Parathyroid adenoma (tissue), 2 donors: ENCODE data around the gene B9D2.
A peak's percentile ranks its signal among the peaks of the same experiment; 100 is the strongest.

Experiments used
- H2AFZ ChIP-seq: fragments of 300-600 bp; sonication (generic); one replicate; pipeline ENCODE4 v1.7.0; 2017; ENCODE audit warnings: antibody characterized with exemption, mild to moderate bottlenecking
- H3K27ac ChIP-seq: fragments of 300-600 bp; sonication (generic); one replicate; pipeline ENCODE4 v1.7.0; 2017
- H3K27me3 ChIP-seq: fragments of 300-600 bp; sonication (generic); one replicate; pipeline ENCODE4 v1.7.0; 2017; ENCODE audit warnings: low read length; ENCODE audit not compliant: control insufficient read depth, insufficient read depth
- H3K36me3 ChIP-seq: fragments of 300-600 bp; sonication (generic); one replicate; pipeline ENCODE4 v1.7.0; 2017; ENCODE audit warnings: low read length; ENCODE audit not compliant: control insufficient read depth, insufficient read depth
- H3K4me1 ChIP-seq: fragments of 300-600 bp; sonication (generic); one replicate; pipeline ENCODE4 v1.7.0; 2017; ENCODE audit warnings: control low read depth
- H3K4me2 ChIP-seq: fragments of 300-600 bp; sonication (generic); one replicate; pipeline ENCODE4 v1.7.0; 2017; ENCODE audit warnings: low read length
- H3K4me3 ChIP-seq: fragments of 300-600 bp; sonication (generic); one replicate; pipeline ENCODE4 v1.7.0; 2017; ENCODE audit warnings: low read depth, low read length
- H3K79me2 ChIP-seq: fragments of 300-600 bp; sonication (generic); one replicate; pipeline ENCODE4 v1.7.0; 2017; ENCODE audit warnings: control low read depth
- H3K9ac ChIP-seq: fragments of 300-600 bp; sonication (generic); one replicate; pipeline ENCODE4 v1.7.0; 2017; ENCODE audit warnings: mild to moderate bottlenecking
- H3K9me3 ChIP-seq: fragments of 300-600 bp; sonication (generic); one replicate; pipeline ENCODE4 v1.7.0; 2017; ENCODE audit warnings: low read length; ENCODE audit not compliant: control insufficient read depth
- TF ChIP-seq, protein P1 (sequence below): fragments of 300-600 bp; sonication (generic); IDR thresholded peaks from one replicate; pipeline ENCODE4 v1.7.0; 2017; ENCODE audit warnings: antibody characterized with exemption, mild to moderate bottlenecking
- donor health status: primary hyperparathyroidism.

The B9D2 gene

DNA sequence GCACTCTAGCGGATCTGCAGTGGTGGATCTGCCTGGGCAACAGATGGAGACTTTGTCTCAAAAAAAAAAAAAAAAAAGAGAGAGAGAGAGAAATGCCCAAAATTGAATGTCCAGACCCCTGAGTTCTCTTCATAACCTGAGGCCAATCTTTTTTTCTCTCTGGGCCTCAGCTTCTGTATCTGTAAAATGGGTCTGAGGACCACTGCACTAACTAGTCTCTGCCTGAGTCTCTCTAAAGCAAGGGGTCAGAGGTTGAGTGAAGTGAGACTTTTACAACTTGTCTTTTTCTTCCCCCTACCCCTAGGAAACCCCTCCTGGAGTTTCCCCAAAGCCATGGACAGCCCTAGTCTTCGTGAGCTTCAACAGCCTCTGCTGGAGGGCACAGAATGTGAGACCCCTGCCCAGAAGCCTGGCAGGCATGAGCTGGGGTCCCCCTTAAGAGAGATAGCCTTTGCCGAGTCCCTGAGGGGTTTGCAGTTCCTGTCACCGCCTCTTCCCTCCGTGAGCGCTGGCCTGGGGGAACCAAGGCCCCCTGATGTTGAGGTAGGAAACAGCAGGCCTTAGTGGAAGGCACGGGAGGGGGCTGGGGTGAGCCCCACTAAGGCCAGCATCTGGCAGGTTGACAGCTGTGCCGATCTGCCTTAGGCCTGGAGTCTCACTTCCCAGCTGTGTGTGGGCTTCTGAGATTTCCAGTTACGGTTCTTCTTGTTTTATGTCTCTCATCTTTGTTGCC is 14.2 kb upstream of the B9D2 start:
- no peak overlapping the region for H3K27ac ChIP-seq
- H3K4me1 ChIP-seq = peaks cover 10% of the 10 kb centered on the region
- H3K4me2 ChIP-seq = no peak overlapping the region

DNA sequence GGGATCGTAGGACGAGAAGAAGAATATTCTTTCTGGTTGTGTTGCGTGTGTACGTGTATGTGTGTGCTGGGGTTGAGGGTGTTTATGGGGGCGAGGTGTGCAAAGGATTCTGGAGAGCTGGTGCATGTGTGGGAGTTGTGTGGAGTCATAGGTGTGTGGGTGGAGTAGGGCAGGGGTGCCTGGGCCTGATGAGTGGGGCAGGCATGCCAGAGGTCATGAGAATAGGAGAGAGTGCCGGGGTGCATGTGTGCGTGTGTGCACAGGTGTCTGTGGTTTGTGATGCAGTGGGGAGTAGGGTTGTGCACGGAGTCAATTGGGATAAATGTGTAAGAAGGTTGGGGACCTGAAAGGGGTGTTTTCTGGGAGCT is 13.0 kb upstream of the B9D2 start:
- Histone ChIP-seq H3K9me3 (no peaks in the 10 kb centered on the region), H3K4me1 (peaks cover 10% of the 10 kb centered on the region), H3K4me2 (no peak overlapping the region), H2AFZ (peak overlapping the region; percentile 81), H3K27me3 (no peaks in the 10 kb centered on the region), H3K27ac (no peak overlapping the region), H3K36me3 (no peaks in the 10 kb centered on the region), H3K79me2 (no peaks in the 10 kb centered on the region), H3K9ac (no peak overlapping the region), H3K4me3 (peak overlapping the region; percentile 3)
- TF ChIP-seq, protein P1, sequence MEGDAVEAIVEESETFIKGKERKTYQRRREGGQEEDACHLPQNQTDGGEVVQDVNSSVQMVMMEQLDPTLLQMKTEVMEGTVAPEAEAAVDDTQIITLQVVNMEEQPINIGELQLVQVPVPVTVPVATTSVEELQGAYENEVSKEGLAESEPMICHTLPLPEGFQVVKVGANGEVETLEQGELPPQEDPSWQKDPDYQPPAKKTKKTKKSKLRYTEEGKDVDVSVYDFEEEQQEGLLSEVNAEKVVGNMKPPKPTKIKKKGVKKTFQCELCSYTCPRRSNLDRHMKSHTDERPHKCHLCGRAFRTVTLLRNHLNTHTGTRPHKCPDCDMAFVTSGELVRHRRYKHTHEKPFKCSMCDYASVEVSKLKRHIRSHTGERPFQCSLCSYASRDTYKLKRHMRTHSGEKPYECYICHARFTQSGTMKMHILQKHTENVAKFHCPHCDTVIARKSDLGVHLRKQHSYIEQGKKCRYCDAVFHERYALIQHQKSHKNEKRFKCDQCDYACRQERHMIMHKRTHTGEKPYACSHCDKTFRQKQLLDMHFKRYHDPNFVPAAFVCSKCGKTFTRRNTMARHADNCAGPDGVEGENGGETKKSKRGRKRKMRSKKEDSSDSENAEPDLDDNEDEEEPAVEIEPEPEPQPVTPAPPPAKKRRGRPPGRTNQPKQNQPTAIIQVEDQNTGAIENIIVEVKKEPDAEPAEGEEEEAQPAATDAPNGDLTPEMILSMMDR = no peak

More for the DNA sequence above, 14.2 kb upstream of the B9D2 start:
- Histone ChIP-seq H3K79me2 (no peaks in the 10 kb centered on the region), H2AFZ (no peak overlapping the region), H3K36me3 (no peaks in the 10 kb centered on the region), H3K27me3 (no peaks in the 10 kb centered on the region), H3K9ac (no peak overlapping the region), H3K4me3 (no peak overlapping the region), H3K9me3 (no peaks in the 10 kb centered on the region)
- TF ChIP-seq, protein P1 = no peak

DNA sequence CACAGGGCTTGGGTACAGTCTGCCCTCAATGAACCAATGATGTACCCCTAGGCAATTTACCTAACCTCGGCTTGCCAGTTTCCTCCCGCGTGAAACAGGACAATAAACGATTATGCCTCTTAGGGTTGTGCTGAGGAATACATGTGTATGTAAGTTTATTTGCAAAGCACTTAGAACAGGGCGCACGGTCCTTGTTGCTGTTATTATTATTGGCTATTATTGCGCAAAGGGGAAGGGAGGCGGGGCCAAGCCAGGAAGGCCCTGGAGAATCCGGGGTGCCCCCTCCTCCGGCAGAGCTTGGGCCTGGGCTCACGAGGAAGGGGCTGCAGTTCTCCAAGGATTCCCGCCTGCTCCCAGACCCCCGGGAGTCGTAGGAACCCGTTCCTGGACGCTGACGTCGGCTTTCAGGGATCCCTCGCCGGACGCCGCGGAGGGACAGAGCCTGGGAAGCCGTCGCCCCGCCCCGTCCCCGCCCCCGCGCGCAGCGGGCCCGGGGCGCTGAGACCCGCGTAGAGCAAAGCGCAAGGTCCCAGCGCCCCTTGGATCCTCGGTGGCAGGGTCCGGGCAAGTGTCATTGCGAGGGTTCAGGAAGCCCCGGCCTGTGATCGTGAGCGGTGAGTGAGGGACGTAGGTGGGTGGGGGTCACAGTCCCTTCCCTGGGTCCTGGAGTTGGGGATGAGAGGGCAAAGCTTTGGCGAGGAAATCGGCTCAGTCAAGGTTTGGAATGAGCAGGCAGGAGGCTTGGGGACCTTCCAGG is 12.5 kb upstream of the B9D2 start, which contains the start of gene TMEM91:
Gene TMEM91, plus strand, starts transcription at position 293 of the 757 bp plus-strand sequence. CDS start 1,777 bp downstream, outside the sequence.
- Histone ChIP-seq H3K79me2 (peaks cover 4% of the 10 kb centered on the region), H3K36me3 (no peaks in the 10 kb centered on the region), H3K4me2 (peak within 1 kb of the TSS; percentile 48), H3K4me3 (peak within 1 kb of the TSS; percentile 9), H2AFZ (peak within 1 kb of the TSS; percentile 81), H3K9ac (no peak within 1 kb of the TSS), H3K27me3 (no peaks in the 10 kb centered on the region), H3K9me3 (no peaks in the 10 kb centered on the region), H3K4me1 (peaks cover 10% of the 10 kb centered on the region), H3K27ac (no peak within 1 kb of the TSS)
- TF ChIP-seq, protein P1 = no peak

DNA sequence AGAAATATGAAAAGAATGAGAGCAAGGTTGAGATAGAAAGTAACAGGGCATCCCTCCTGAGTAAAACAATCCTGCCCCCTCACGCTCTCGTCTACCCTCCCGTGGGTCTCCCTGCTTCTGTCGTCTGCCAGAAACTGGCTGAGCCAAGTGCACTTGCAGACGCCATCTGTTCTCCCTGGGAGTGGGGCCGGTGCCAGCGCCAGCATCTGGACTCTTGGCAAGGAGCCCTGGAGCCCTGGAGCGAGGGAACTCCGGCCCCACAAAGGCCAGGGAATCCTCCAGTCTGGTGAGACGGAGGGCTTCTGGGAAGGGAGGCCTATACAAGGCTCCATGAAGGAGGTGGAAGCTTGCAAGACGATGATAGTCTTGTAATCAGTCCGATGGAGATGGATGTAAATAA is 10.0 kb upstream of the B9D2 start:
- Histone ChIP-seq H3K36me3 (no peaks in the 10 kb centered on the region), H3K27ac (peak overlapping the region; percentile 42), H3K4me3 (no peak overlapping the region), H3K9me3 (no peaks in the 10 kb centered on the region), H3K27me3 (no peaks in the 10 kb centered on the region), H2AFZ (peak overlapping the region; percentile 64), H3K4me1 (peaks cover 10% of the 10 kb centered on the region), H3K4me2 (no peak overlapping the region), H3K79me2 (peaks cover 9% of the 10 kb centered on the region), H3K9ac (no peak overlapping the region)
- TF ChIP-seq, protein P1 = no peak
